A549 (cell line): Measurements from ENCODE around the gene RRP12.

Experiments used
- CHD2 ChIP-seq: fragments of 150-350 bp; IDR thresholded peaks from 2 replicates; pipeline ENCODE4 v1.6.1; 2014; ENCODE audit warnings: low read length; ENCODE audit not compliant: partially characterized antibody
- POLR2A ChIP-seq: IDR thresholded peaks from 2 replicates; pipeline ENCODE4 v1.6.1; 2012; ENCODE audit warnings: mild to moderate bottlenecking, low read length
- REST ChIP-seq: fragments of 200-600 bp; sonication (generic); IDR thresholded peaks from 2 replicates; pipeline ENCODE4 v1.6.1; 2016; ENCODE audit warnings: antibody characterized with exemption, mild to moderate bottlenecking, moderate library complexity
- TF ChIP-seq, protein P1 (sequence below): fragments of >200 bp; sonication (Bioruptor Twin); formaldehyde crosslinking; IDR thresholded peaks from 3 replicates; pipeline ENCODE4 v1.5.1; 2016

DNA sequence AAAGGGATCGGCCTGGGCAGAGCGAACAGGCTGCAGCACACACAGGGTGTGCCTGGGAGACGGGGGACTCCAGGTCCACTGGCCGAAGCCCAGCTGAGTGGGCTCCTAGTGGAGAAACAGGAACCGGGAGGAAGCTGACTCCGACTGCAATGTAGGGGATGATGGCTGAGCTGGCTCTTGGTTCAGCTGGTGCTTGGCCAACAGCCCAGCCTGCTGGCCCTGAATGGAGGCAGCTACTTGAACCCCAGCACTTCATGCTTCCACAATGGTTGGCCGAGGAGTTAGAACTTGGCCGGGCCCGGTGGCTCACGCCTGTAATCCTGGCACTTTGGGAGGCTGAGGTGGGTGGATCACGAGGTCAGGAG is 39.6 kb downstream of the RRP12 start:
- TF ChIP-seq, protein P1, sequence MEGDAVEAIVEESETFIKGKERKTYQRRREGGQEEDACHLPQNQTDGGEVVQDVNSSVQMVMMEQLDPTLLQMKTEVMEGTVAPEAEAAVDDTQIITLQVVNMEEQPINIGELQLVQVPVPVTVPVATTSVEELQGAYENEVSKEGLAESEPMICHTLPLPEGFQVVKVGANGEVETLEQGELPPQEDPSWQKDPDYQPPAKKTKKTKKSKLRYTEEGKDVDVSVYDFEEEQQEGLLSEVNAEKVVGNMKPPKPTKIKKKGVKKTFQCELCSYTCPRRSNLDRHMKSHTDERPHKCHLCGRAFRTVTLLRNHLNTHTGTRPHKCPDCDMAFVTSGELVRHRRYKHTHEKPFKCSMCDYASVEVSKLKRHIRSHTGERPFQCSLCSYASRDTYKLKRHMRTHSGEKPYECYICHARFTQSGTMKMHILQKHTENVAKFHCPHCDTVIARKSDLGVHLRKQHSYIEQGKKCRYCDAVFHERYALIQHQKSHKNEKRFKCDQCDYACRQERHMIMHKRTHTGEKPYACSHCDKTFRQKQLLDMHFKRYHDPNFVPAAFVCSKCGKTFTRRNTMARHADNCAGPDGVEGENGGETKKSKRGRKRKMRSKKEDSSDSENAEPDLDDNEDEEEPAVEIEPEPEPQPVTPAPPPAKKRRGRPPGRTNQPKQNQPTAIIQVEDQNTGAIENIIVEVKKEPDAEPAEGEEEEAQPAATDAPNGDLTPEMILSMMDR: no peak
- TF ChIP-seq REST (no peak), CHD2 (no peak), POLR2A (no peak)
